HG02623 (cell line): Measurements from ENCODE around the gene MYH9.

Experiments used
- ATAC-seq: cut with Tn5 transposase; IDR thresholded peaks from one replicate; pipeline ENCODE4 v1.9.1; 2021; ENCODE audit warnings: moderate library complexity; ENCODE audit not compliant: unreplicated experiment

Gene MYH9

DNA sequence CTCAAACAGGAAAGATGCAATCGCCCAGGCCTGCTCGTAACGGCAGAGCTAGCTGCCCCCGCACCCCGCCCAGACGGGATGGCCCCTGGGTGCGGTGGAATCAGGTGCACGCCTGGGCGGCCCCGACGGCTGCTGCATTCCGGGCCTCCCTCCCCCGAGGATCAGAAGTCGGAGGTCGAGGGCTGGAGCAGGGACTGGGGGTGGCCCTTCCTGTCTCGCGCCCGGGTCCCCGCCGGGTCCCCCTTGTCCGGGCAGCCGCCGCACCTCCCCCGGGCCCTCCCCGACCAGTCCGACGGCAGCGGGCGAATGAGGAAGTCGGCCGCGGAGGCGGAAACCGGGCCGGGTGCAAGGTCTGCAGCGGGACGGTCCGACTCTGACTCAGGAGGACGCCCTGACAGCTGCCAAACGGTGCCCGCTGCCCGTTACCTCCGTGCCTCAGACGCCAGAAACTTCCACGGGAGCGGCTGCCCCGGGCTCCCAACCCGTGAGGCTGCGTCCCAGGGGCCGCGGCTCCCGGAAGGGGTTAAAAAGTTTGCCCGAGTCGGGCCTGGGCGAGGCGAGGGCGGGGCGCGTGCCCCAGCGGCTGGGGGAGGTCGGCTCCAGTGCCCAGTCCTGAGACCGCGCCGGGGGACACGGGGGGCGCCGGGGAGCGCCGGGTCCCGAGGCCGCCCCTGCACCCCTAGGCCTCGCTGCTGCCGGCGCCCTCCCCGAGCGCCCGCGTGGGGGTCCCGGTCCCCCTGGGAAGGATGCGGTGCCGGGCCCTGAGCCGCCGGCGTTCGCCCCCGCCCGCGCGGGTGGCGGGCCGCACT lies 663 bp downstream of the MYH9 start:
- peak; percentile 6 for ATAC-seq

DNA sequence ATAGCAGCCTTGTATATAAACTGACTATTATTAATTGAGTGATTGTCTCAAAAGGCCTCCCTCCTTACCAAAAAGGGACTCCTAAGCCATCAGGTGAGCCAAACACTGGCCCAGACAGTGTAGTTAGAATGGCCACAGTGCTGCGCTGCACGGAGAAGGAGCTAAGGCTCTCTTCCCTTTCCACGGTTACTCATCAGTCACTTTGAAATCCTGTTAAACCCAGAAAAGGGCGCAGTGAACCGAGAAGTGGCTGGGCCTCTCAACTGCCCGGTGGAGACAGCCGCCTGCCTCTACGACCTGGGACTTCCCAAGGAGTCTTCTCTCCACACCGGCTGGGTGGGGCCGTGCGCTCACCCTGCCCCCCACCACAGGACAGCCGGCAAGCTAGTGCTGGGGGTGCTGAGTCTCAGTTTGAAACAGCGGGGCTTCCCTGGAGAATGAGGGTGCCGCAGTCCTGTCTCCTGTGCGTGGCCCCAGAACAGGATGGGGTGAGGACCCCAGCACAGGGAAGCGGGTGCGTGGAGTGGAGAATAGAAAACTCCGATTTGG lies 1.3 kb downstream of the MYH9 start:
- no peak for ATAC-seq

DNA sequence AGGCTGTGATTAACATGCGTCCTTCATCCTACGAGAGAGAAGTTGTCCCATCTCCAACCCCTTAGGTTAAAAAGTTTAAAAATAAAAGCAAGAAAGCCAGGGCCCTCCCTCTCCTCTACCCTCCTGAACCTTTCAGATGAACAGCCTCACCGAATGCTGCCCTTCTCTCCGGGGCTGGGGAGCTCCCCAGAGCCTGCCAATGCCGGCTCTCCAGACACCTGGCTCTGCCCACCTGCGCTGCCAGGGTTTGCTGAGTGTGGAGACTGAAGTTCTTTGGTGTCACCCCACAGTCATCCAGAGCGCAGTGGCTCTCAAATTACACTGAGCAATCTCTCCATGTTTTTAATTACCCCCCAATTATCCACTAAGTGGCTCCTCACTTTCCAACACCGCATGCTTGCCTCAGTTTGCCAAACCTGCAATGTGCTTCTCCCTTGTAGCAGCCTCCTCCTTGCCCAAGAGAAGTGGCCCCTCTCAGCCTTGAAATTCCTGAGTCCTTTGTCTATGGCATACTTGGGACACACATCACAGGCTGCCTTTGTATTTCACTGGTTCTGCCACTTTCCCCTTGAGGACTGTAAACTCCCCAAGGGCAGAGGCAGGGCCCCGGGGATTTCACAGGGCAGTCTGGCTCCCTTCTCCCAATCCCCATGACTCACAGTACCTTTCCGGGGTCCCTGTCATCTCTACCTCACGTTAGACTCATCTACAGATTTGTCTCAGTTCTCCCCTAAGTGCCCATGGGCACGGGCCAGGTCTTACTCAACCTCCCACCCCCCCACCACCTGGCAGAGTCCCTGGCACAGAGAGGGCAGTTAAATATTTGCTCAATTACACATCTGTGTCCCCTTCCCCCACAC lies 2.0 kb downstream of the MYH9 start:
- ATAC-seq = no peak

DNA sequence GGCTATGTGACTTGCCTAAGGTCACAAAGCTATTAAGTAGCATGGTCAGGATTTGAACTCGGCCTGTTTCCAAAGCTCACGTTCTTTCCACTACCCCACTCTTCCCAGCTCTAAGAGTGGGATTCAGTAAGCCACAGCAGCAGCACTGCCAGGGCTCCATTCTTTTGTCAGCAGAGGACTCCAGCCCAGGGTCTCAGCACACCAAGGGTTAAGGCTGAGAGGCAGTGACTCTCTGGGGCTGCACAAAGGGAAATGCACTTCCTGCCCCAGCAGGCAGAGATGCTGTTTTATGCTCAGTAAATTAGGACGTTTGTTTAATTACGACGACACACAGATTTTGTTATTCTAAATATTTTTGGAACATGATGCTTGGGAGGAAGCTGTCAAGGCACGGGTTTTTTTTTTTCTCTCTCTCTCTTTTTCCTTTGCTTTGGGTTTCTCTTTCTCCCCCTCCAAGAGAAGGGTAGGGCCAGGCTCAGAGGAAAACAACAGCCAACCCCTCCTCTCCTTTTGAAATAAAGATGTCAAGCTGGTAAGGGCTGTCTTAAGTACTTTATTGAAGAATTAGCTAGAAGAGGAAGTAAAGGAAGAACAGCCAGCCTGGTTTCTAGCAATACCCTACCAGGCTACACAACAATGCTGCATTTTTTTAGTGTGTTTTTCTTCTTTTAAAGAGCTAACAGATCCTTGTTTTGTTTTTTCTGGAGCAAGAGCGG lies 2.8 kb downstream of the MYH9 start:
- ATAC-seq = no peak

DNA sequence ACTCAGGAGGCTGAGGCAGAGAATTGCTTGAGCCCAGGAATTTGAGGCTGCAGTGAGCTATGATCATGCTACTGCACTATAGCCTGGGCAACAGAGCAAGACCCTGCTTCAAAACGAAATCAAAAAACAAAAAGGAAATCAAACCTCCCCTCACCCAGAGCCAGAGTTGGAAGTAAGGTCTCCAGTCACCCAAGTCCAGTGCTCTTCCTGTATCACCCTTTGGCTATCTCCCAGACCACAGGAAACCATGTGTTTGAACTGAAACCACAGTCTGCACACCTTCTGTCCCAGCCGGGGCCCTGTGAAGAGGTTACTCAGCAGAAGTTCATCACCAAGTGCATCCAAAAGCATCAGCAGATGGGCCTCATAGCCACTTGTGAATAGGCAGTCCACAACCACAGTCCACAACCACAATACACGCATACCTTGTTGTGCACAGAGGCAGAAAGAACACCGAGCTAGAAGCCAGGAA lies 4.6 kb downstream of the MYH9 start:
- no peak for ATAC-seq

DNA sequence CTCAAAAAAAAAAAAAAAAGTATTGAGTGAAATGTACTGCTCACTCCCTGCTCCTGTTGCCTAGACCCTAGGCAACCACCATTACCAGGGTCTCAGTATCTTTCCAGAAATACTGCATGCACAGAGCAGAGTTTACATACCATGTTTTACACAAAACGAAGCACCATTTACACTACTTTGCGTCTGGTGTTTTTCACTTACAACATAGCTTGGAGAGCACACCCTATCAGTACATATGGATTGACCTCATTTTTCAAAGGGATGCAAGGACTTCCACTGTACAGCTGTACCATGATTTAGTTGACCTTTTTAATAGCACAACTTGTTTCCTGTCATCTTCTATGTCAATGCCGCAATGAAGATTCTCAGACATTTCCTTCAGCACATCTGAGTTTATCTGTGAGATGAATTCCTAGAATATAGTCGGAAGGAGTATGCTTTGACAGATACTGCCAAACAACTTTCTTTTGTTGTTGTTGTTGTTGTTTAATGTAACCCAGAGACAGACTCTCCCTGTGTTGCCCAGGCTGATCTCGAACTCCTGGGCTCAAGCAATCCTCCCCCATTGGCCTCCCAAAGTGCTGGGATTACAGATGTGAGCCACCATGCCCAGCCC lies 6.1 kb downstream of the MYH9 start:
- no peak for ATAC-seq

DNA sequence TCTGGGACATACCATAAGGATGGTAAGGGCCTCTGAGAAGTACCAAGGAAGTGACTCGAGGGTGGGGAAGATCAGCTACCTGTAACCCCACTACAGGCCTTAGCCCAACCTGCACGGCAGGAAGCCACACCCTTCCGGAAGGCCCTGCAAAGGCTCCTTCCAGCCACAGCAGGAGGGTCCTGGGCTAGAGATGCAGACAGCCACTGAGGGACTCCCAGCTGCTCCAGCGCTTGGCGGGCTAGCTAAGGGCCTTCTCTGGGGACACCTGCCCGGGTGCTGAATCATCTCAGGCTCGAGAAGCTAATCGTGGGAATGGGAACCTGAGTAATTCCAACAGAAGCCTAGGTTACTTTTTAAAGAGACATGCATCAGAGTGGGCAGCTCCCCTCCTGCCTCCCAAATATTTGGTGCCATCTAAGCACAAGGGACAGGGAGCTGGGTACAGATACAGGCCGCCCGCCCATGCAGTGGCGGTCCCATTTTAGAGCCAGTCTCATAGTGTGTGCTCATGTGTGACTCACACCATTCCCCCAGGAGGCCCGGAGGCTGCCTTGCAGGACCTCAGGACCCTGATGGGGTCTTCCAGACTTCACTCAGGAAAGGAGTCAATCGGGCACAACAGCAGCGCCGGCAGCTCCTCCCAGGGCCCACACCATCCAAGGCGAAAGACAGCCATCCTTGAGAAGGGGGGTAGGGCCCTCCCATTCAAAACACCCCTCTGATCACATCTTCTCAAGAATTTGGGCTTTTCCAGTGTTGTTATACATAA lies 8.0 kb downstream of the MYH9 start:
- no peak for ATAC-seq

DNA sequence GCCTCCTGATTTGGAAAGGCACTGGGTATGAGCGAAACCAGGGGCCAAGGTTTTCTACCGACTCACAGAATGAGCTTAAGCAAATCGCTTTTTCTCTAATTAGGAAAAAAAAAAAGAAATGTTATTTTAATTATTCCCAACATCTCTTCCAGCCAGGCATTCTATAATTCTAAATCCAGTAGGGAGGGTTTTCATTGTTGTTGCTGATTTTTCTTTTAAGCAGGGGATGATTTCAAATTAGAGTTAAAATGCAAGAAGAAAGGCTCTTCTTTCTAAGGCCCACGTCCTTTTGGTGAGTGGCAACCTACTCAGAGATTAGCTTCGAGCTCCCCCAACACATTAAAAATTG lies 8.9 kb downstream of the MYH9 start:
- no peak for ATAC-seq

DNA sequence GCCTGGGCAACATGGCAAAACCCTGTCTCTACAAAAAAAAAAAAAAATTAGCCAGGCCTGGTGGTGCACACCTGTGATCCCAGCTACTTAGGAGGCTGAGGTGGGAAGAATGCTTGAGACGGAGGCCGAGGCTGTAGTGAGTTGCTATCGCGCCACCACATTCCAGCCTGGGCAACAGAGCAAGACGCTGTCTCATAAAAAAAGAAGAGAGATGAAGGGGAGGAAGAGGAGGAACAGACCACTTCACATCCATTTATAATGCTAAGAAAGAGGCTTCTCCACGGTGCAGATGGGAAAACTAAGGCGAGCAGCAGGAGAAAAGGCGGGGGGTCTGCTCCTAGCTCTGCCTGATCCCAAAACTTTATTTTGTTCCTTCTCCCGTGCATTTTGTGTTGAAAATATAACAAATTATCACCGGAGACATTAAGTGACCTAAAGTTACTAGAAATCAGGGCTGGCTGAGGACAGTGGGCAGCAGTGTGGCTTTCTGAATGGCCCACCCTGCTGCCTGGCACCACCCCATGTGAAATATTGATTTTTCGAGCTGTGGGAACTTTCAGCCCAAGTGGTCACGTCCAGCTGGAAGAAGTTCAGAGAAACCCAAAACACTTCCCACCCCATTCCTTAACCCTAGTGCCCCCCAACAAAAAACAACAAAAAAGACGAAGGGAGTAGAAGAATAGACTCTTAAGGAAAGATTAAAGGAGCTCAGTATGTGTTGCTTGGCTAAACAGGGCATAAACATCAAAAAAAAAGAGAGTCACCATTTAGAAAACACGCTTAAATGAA lies 9.5 kb downstream of the MYH9 start:
- ATAC-seq = no peak

DNA sequence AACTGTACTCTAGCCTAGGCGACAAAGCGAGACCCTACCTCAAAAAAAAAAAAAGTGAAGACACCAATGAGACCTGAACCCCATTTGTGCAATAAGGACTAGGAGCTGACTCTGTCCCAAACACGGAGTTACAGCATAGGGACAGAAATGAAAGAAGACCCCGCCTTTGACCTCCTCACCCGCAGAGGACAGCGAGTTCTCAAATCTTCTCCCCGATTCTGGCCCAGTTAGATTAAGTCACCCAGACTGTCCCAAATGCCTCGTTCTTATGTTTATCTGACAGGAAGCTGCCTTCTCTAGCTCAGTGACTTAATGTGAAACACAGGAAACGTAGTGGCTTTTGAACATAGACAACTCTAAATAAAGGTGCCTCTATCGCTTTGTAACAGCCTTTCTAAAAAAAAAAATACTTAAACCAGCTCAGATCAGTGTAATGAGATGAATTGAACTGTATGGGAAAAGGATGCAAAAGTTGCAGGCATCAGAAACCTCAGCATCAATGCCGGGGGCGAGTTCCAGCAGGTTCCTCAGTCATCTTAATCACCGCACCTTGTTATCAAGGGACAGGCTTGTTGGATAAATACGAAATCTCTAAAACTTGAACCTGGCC lies 10.6 kb downstream of the MYH9 start:
- ATAC-seq = no peak

DNA sequence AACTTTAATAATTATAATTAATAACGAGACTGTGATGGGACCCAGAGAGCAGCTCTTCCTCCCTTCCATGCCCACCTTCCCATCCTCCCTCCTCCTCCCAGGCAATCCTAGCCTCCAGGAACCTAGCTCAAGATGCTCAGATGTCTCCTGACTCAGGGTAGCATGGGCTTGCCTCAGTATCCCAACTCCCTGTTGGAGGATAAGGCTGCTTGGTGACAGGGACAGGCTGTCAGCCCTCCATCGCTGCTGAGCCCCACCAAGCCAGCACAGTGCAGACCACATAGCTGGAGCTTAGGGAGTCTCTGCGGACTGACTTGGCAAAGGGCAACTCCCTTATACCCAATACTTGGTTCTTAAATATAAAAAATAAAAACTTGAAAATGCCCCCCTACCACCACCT lies 11.5 kb downstream of the MYH9 start:
- ATAC-seq = no peak

DNA sequence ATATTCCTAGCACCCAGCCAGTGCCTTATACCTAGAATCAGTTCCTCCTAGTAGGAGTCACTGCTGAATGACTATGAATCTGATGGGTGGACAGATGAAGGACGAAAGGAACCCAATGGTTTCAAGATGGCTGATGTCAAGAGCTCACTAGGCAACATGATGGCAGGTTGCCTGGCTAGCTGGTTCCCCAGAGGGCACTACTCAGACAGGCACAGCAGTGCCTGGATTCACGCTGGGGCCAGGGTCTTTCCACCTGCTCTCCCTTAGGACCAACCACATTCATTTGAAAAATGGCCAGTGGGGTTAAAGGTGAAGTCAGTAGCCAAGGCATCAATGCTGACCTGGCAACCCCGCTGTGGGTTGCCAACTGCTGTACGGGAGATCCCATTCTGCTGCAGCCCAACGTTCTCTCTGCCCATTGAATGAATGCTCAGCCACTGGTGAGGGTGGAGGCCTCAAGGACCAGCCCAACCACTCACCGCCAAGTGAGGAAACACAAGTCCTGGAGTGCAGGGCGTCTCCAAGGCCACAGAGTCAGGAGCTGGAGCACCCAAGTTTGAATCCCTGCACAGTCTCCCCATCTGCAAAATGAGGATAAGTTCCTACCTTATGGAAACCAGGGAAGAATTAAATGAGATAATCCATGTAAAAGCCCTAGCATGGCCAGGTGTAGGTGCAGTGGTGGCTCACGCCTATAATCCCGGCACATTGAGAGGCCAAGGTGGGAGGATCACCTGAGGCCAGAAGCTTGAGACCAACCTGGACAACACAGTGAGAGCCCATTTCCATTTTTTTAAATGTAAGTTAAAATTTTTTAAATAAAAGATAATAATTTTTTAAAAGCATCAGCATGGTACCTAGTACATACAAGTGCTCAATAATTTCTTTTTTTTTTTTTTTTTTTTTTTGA lies 12.4 kb downstream of the MYH9 start:
- ATAC-seq = no peak

DNA sequence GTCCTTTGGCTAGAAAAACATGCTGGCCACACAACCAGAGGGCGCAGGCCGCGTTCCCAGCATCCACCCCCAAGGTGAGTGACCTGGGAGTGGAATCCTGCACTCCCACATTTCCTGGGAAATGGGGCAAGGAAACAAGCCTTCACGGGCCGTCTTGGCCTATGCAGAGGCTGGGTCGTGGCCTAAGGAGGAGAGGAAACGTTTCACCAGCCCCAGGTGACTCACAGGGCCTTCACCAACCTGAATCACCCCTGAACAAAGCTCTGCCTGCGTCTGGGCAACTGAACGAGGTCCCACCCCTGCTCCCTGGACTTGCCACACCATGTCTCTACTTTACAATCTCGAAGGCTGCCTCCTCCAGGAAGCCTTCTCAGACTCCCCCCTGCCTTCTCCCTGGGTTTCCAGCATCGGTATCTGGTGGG lies 13.2 kb downstream of the MYH9 start:
- ATAC-seq = no peak

DNA sequence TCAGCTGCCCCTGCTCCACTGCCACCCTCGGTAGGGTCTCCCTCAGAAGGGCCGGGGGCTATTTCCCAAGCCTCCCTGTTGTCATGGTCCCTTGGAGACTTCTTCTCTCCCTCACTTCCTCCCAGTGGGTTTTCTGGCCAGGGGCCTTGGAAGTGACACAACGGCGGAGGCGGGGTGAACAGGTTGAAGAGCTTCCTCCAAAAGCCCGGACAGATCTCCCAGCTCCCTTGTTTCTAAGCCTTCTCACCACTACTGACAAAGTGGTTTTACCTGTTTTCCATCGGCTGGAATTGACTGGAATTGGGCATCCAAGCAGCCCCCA lies 14.5 kb downstream of the MYH9 start:
- ATAC-seq = no peak

DNA sequence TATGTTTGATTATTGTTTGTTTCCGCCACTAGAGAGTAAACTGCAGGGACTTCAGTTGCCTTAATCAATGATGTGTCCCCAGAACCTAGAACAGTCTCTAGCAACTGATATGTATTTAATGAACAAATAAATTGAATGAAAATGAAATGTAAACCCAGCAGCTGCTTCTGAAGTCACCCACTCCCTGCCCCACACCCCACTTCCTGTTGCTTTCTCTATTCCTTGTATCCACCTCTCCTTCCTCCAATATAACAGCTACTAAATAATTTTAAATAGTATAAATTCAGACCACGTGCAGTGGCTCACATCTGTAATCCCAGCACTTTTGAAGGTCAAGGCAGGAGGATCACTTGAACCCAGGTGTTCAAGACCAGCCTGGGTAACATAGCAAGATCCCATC lies 15.8 kb downstream of the MYH9 start:
- ATAC-seq = no peak

DNA sequence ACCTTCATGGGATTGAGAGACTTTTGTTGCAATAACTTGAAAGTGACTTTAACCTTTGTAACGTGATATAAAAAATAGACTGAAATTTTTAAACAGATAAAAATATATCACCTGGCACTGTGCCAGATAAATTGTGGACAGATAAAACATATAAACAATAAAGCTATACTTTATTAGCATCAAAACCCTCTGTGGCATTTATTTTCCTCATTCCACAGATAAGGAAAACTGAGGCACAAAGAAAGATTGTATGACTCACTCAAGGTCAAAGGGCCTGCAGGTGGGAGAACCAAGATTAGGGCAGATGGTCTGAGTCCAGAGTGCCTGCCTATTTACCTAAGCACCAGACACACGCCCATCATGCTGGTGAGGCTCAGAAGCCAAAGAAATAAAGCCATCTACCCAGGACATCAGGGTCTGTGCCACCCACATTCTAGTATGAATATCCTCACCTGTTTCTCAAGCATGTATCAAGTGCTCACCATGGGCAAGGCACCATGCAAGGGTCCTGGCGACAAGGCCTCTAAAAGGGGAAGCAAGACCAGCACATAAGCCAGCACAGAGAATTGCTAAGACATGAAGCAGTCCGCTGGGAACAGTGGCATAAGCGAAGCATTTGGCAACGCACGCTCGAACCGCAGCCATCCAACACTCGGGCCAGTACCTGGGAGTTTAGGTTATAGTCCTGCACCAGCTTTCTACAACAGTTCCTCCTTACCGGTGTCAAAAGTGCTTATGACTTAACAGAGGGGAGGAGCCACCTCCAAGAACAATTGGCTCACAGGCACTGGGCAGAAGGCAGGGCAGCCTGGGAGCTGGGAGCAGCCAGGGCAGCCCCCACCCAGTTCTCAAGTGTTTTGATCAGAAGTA lies 17.6 kb downstream of the MYH9 start:
- ATAC-seq = no peak
